Fibroblast of skin of left biceps (primary cell): ENCODE measurements around the gene DYNC2LI1.

Experiments
- DNase-seq, 2 experiments: peaks; one replicate each; pipeline ENCODE4 v3.0.0-alpha.2; 2013; ENCODE audit warnings: low read depth in 2 of 2

Gene DYNC2LI1

DNA sequence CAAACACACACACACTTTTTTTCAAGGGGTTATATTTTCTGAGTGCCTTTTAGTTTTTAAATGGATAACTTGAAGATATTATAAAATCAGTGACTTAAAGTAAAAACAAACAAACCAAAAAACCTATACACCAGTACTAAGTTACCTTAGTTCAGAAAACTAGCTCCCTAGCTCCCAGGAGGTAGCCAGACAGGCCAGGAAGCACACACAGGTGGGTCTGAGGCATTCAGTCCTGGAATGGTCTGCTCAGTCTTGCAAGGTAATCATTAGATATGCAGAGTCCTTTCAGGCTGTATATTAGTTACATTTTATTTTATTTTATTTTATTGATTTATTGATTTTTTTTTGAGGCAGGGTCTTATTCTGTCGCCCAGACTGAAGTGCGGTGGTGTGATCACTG lies 10.7 kb upstream of the DYNC2LI1 start:
- DNase-seq, result no peak

DNA sequence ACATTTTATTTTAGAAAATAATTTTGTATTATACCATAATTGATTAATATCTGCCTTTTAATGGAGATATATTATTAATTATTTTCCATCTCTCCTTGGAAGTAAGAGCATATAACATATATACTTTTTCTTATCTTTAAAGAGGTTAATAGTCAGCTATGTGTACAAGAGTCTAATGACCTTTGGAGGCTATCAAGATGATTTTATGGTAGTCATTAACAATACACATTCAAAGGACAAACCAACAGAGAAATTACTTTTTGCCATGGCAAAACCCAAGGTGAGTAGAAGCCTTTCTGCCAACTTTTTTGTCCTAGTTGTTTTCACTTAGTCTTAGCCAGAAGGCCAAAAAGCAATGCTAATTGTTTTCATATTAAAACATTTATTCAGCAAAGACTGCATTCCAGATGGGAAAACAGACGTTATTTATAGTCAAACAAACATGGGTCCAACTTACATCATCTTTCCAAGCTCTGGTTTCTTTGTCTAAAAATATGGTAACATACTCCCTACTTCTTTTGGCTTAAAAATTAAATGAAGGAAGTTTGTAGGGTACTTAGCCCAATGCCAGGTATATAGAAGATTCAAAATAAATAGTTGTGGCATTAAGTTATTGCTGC lies 9.6 kb upstream of the DYNC2LI1 start:
- no peak for DNase-seq

GRCh38 chr2:43766006-43766405 lies 7.8 kb upstream of the DYNC2LI1 start:
- DNase-seq, result no peak

DNA sequence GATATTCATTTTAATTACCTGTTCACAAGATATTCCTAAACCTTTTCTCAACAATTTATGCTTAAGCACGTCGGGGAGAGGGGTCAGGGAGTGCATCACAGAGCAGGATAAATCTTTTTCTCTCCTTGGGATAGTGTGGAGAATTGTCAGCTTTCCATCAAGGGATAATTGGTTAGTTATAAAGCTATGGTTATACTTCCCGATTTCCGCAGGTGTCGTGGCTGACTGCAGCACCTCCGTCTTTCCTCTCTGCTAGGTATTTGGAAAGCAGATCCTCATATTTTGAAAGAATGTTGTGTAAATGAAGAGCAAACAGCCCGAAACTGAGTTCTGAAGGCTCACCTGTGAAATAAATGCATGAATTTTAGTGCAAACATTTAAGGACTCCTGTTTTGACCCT lies 778 bp downstream of the DYNC2LI1 start:
- DNase-seq, result no peak

DNA sequence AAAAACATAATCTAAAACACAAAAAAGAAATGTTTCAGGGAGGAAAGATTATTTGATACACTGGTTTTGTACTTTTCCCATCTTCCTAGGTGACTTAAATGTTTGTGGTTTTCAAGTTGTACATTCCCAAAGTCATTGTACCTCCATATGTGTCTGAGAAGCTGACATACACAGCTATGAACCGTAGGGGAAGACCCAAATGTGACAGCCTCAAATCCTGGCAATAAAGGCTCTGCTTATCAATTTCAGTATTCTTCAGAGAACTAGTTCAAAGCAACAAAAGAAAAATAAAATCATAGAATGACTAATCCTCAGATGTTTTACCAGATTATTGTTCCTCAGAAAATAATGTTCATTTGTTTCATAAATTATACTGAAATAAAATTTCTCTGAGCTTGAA lies 2.5 kb downstream of the DYNC2LI1 start:
- DNase-seq, result no peak

DNA sequence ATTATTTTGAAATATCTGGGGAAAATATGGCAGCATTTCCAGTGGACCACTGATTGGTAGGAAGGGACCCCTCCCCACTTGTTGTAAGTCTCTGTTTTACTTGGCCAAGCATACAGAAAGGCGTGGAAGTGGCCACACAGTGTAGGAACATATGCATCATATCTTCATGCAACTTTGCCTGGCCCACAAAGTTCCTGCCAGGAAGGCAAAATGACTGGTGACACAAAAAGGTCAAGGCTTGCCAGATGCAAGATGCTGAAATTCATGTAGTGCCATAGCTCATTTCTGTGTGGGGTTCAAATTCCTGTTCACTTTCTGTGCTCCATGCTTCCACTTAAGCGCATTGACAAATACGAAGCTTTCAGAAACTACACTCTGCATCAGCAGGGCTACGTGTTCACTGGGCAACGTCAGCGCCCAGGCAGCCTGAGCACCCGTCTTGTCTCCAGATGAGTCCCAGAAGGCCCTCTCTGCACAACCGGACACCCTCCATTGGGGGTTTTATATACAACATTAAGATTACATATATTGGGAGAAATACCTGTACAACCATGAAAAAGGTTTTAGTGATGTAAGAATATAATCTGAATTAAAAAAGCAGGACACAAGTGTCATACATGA lies 3.6 kb downstream of the DYNC2LI1 start:
- no peak for DNase-seq

- no peak for DNase-seq
Observed at GRCh38 chr2:43778233-43778632, 4.4 kb downstream of the DYNC2LI1 start.

GRCh38 chr2:43787895-43788294 lies 14.1 kb downstream of the DYNC2LI1 start:
- no peak for DNase-seq

DNA sequence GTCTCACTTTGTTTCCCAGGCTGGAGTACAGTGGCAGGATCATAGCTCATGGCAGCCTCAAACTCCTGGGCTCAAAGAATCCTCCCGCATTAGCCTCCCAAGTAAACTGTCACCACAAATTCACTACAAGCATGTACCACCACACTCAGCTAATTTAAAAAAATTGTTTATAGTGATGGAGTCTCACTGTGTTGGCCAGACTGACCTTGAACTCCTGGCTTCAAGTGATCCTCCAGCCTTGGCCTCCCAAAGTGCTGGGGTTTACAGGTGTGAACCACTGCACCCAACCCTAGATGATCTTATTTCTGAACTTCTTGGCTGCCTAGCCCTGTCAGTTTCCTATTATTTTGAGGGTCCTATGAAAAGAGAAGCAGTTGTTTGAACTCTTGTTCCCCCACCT lies 14.8 kb downstream of the DYNC2LI1 start:
- DNase-seq, result no peak

GRCh38 chr2:43790147-43790546 lies 16.3 kb downstream of the DYNC2LI1 start:
- DNase-seq, result no peak

DNA sequence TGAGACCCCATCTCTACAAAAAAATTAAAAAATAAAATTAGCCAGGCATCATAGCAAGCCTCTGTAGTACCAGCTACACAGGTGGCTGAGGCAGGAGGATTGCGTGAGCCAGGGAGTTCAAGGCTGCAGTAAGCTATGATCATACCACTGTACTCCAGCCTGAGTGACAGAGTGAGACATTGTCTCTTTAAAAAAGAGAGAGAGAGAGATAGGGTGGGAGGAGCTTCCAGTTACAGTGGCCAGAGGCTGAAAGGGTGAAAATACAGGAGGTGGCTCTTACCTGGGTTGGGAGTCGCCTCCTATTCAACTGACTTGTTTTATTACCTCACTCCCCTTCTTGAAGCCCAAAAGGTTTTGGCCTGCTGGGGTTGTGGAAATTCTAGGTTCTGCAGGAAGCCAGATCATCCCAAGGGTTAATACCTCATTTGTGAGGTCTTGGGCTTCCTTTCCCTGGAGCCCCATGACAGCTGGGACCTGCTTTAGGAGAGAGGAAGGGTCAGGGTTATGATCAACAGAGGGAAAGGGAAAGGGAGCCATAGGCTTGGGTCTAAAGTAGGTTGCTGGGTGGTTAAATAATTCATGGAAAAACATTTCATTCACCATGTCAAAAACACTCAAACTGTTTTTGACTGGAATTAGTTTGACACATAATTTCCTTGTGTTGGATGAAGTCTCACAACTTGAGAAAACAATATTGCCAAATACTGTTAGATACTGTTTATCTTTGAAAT lies 17.4 kb downstream of the DYNC2LI1 start:
- no peak for DNase-seq

- no peak for DNase-seq
Observed at GRCh38 chr2:43792653-43793052, 18.8 kb downstream of the DYNC2LI1 start.

DNA sequence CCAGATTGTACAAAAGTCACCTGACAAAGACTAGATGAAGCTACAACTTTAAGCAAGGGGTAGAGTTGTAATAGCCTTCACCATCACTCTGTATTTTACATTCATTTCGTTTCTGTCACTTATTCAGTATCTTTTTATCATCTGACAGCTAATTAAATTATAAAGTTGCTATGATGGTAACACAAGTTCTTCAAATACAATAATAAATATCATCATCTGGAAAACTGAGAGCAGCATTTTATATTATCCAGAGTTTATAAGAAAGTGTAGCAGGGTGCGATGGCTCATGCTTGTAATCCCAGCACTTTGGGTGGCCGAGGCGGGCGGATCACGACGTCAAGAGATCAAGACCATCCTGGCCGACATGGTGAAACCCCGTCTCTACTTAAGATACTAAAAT lies 21.1 kb downstream of the DYNC2LI1 start:
- no peak for DNase-seq

DNA sequence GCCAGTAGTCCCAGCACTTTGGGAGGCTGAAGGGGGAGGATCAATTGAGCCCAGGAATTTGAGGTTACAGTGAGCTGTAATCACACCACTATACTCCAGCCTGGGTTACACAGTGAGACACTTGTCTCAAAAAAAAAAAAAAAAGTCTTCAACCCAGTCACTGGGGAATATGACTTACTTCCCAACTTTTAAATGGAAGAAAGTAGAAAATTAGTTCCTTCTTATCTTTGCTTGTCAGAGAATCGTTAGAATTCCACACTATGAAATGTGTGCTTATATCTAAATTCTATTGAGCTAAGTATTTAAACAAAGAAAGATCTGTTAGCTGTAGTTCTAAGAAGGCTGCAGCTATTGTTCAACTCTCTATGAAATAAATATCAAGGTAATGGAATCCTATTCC lies 22.4 kb downstream of the DYNC2LI1 start:
- DNase-seq, result no peak

DNA sequence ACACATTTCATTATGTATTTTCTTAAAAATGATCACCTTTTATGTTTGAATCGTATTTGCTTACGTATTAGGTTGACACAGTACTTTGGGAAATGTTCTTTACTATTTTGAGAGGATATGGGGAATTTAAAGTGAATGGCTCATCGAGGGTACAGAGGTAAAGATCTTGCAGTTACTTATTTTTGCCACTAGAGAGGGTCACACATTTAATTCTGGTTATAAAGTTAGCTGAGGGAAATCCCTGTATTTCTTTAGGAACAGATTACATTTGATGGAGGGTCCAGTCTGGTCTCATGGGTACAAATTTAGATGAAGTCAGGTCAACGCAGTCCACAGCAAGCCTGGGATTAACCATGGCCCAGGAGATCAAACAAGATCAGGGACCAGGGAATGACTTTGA lies 24.5 kb downstream of the DYNC2LI1 start:
- no peak for DNase-seq

- DNase-seq, result no peak
Observed at GRCh38 chr2:43800894-43801293, 27.1 kb downstream of the DYNC2LI1 start.

DNA sequence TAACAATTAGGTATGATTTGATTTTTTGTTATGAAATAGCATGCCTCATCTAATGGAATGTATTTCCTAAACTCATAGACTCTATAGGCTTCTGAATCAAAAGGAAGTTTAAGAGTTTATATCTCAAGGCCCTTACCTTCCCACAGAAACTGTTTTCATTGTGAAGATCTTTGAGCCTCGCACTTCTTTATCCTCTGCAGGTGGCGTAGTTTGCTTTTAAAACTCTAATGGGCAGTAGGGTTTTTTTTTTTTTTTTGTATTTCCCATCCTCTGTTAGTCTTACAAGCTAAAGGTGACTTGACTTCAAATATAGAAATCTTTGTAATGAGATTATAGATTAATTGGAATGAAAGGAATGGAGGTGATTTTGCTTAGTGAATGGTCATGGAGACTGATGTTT lies 28.3 kb downstream of the DYNC2LI1 start:
- no peak for DNase-seq

GRCh38 chr2:43803113-43803512 lies 29.3 kb downstream of the DYNC2LI1 start:
- DNase-seq, result no peak

GRCh38 chr2:43806719-43807031 lies 32.8 kb downstream of the DYNC2LI1 start:
- no peak for DNase-seq

- no peak for DNase-seq
Observed at GRCh38 chr2:43810452-43810851, 36.6 kb downstream of the DYNC2LI1 start.

- DNase-seq, result no peak
Observed at GRCh38 chr2:43810888-43811287, 37.0 kb downstream of the DYNC2LI1 start.

DNA sequence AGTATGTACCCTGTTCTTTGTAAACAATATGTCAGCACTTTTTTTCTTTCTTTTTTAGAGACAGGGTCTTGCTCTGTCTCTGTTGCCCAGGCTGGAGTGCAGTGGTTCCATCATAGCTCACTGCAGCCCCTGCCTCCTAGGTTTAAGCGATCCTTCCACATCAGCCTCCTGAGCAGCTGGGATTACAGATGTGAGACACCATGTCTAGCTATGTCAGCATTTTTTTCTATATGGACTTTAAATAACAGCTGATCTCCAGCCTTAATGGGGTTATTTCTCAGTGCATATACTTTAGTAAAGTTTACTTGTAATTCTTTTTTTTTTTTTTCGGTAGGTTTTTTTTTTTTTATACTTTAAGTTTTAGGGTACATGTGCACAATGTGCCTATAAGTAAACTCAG lies 38.2 kb downstream of the DYNC2LI1 start:
- DNase-seq, result no peak

GRCh38 chr2:43812947-43813346 lies 39.1 kb downstream of the DYNC2LI1 start:
- no peak for DNase-seq

DNA sequence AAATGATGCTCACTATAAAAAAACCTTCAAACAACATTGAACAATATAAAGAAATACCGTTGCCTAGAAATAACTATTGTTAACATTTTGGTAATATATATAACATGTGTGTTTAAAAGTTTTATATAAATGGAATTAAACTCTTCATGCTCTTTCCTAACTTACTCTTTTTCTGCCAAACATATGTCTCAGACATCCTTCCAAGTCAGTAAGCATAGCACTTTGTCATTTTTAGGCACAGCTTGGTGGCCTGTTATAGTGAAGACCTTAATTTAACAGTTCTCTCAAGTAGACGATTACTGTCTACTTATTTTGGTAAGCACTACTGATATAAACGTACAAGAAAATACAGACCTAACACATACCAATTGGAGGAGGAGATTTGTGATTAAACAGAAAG lies 40.9 kb downstream of the DYNC2LI1 start:
- DNase-seq, result no peak
